GM12872 (cell line): ENCODE measurements around the gene C21orf58.
A peak's percentile ranks its signal among the peaks of the same experiment; 100 is the strongest.

ENCODE experiments used
- CTCF ChIP-seq: IDR thresholded peaks from 3 replicates; pipeline ENCODE4 v1.5.1; 2011; ENCODE audit warnings: low read depth, mild to moderate bottlenecking, low read length, moderate library complexity; ENCODE audit not compliant: insufficient read depth

The C21orf58 gene

GRCh38 chr21:46328151-46328550 lies 4.5 kb upstream of the C21orf58 start:
- no peak for TF ChIP-seq CTCF

- no peak for TF ChIP-seq CTCF
Measured at GRCh38 chr21:46327711-46328110, 4.0 kb upstream of the C21orf58 start.

GRCh38 chr21:46326110-46326703 lies 2.5 kb upstream of the C21orf58 start:
- TF ChIP-seq CTCF = peak; percentile 17; the same call in 1 of the 3 replicates

- TF ChIP-seq CTCF = 0 out of 3 replicates have a peak, but pooled peaks have one; percentile 34
Measured at GRCh38 chr21:46325073-46325912, 1.6 kb upstream of the C21orf58 start.

GRCh38 chr21:46324390-46325072 lies 861 bp upstream of the C21orf58 start:
- TF ChIP-seq CTCF = no peak; the same call in 2 of the 3 replicates

- no peak for TF ChIP-seq CTCF
Measured at GRCh38 chr21:46323227-46323709, 402 bp downstream of the C21orf58 start.
